ENCODE data around the gene VRK3.

VRK3 gene

DNA sequence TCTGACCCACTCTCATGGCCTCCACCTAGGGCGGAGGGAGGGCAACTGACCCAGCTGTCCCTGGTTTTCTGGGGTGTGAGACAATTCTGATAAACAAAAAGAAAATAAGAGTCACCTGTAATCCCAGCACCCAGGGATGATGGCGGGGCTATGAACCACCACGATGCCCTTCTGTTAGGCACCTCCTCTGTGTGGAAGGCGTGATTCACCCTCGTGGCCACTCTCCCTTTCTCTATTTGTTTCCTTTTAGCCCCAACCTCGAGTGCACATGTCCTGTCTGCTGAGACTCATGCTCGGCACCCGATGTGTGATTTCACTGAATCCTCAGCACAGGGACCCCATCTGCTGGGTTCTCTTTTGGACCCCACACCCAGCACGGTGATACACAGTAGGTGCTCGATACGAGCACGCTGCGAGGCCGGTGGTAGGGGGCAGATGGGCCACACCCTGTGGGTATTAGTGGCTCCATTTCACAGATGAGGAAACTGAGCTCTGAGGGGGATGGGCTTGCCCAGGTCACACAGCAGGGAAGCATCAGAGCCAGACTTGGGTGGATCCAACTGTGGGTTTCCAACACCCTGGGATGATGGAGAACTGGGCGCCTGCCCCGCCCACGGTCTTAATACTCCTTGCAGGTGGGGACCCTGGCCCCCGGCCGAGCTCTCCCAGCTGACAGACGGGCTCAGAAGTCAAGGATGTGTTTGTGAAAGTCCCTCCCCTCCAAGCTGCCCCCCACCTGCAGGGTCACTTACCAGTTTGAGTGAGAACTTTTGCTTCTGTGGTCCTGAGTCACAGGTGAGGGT, 24.9 kb downstream of the VRK3 start:
- CTCF ChIA-PET, result no interaction called here

DNA sequence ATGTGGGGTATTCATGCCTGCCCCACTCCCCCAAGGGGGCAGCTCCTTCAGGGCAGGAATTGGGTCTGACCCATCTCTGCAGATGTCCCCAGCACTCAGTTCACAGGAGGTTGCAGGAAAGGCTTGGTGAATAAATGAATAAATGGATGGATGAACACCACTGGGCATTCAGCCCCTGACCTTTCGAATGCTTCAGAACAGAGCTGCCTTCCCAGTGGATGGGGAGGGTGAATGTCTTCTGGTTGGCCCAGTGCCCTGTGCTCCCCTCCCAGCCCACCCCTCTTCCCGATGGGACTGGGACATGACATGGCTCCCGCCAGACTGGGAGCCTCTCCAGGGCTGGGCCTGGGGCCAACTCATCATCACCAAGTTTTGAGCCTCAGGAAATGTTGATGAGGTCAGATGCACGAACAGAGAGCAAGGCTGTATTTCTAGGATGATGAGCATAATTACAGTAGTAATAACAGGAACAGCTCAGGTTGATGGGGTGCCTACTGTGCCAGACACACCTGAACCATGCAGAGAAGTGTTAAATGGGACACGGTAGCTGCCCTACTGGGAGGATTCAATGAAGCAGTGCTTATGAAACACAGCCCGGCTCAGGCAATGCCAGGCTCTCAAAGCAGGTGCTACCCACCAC, 25.7 kb downstream of the VRK3 start:
- no peak overlapping the region for H3K27ac ChIP-seq
- ChIA-PET CTCF (no interaction called here), POLR2A (ENCODE audit: low non-redundant PET) (no interaction called here)
- TF ChIP-seq, protein P1, sequence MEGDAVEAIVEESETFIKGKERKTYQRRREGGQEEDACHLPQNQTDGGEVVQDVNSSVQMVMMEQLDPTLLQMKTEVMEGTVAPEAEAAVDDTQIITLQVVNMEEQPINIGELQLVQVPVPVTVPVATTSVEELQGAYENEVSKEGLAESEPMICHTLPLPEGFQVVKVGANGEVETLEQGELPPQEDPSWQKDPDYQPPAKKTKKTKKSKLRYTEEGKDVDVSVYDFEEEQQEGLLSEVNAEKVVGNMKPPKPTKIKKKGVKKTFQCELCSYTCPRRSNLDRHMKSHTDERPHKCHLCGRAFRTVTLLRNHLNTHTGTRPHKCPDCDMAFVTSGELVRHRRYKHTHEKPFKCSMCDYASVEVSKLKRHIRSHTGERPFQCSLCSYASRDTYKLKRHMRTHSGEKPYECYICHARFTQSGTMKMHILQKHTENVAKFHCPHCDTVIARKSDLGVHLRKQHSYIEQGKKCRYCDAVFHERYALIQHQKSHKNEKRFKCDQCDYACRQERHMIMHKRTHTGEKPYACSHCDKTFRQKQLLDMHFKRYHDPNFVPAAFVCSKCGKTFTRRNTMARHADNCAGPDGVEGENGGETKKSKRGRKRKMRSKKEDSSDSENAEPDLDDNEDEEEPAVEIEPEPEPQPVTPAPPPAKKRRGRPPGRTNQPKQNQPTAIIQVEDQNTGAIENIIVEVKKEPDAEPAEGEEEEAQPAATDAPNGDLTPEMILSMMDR (conservative IDR thresholded peaks at IDR 0.05; ENCODE audit: low read depth), result no peak
- no peak for DNase-seq (ENCODE audit: low spot score)

More for the DNA sequence above, 24.9 kb downstream of the VRK3 start:
- POLR2A ChIA-PET (ENCODE audit: low non-redundant PET), result no interaction called here
- no peak for DNase-seq (ENCODE audit: low spot score)
- TF ChIP-seq, protein P1 (conservative IDR thresholded peaks at IDR 0.05; ENCODE audit: low read depth), result no peak
- H3K27ac ChIP-seq, result no peak overlapping the region

DNA sequence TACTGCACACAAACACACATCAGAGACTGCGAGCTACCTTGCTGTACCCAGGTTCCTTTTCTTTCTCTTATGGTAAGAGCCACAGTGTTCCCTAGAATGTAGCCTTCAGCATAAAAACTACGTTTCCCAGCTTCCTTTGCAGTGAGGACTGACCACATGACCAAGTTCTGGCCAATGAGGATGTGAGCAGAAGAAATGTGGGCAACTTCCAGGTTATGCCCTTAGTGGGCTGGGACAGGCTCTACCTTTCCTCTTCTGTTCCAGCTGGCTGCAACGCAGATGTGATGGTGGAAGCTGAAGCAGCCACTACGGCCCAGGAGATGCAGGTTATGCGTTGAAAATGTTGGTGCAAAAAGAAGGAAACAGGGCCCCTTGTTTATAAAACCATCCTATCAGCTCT, 27.5 kb downstream of the VRK3 start:
- TF ChIP-seq, protein P1 (conservative IDR thresholded peaks at IDR 0.05; ENCODE audit: low read depth), result no peak
- ChIA-PET POLR2A (ENCODE audit: low non-redundant PET) (no interaction called here), CTCF (no interaction called here)
- no peak overlapping the region for H3K27ac ChIP-seq
- peak; percentile 59 for DNase-seq (ENCODE audit: low spot score)

DNA sequence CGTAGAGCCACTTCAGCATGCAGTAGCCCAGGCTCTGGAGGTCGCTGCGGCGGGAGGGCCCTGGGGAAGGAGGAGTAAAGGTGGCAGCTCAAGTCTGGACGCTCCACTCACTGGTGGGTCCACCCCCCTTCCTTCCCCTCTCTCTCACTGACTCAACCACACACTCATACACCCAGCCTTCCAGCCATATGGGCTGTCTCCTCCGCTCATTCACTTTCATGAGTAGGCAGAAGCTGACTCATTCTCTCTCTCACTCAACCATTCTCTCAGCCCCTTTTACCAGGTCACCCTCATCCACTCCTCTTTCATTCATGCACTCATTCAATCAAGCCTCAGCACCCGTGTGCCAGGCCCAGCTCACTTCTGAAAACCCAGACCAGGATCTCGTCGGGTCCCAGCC, 36.7 kb downstream of the VRK3 start:
- no peak for DNase-seq (ENCODE audit: low spot score)
- CTCF ChIA-PET, result no interaction called here
- POLR2A ChIA-PET (ENCODE audit: low non-redundant PET), result no interaction called here
- no peak overlapping the region for H3K27ac ChIP-seq
- TF ChIP-seq, protein P1 (conservative IDR thresholded peaks at IDR 0.05; ENCODE audit: low read depth), result no peak

DNA sequence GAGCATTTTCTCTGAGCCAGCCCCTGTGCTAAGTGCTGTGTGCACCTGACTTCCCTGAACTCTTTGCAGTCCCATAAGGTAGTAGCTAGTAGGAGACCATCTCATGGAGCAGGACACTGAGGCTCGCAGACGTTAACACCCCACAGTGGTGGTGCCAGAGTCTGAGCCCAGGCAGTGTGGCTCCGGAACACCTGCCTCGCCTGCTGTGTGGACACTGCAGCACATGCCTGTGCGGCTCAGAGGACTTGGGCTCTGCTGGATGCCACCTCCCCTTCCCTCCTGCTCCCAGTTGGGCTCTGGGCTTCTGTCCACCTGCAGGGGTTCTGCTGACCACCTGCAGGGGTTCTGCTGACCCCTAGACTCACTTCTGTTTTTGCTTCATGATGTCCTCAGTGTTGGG, 37.2 kb downstream of the VRK3 start:
- CTCF ChIA-PET, result no interaction called here
- TF ChIP-seq, protein P1 (conservative IDR thresholded peaks at IDR 0.05; ENCODE audit: low read depth), result no peak
- no peak overlapping the region for H3K27ac ChIP-seq
- no peak for DNase-seq (ENCODE audit: low spot score)
- POLR2A ChIA-PET (ENCODE audit: low non-redundant PET), result no interaction called here

DNA sequence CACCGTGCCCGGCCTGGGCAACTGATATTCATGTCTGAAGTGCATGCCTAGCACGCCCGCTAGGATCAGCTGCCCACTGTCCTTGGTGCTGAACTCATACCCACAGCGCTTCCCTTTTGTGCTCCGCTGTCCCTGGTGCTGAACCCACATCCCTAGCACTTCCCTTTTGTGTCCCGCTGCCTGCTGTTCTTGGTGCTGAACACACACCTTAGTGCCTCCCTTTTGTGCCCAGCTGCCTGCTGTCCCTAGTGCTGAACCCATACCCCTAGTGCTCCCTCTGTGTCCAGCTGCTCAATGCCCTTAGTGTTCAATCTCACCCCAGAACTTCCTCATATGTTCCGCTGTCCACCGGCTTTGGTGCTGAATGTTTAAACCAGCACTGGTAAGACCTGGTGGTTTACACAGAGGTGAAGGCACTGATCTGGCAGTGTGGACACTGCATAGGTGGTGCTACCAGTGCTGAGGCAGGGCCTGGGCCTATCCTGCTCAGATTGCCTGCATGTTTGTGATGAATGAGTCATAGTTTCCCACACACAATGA, 37.9 kb downstream of the VRK3 start:
- ChIA-PET POLR2A (ENCODE audit: low non-redundant PET) (no interaction called here), CTCF (interaction anchor here (0.5 kb wide), 1 partner anchor 12 kb away, joined by 3 read pairs; no protein-coding TSS in a partner anchor)
- TF ChIP-seq, protein P1 (conservative IDR thresholded peaks at IDR 0.05; ENCODE audit: low read depth), result no peak
- no peak overlapping the region for H3K27ac ChIP-seq
- peak; percentile 76 for DNase-seq (ENCODE audit: low spot score)

All from RWPE1 (cell line).